MG63 (cell line): ENCODE results near the gene MT1G. TPM values are rescaled to one million over a fixed set of nuclear protein-coding genes. Genes with fewer than 3 reads are reported as not detected.
"Not testable (repeated sequence)": the region's sequence is repeated elsewhere in the genome, so short reads cannot be mapped to it uniquely, and the experiment has no call there.

Source experiments
- DNase-seq: peaks from one replicate; pipeline ENCODE4 v3.0.0-alpha.2; 2020
- H3K27me3 ChIP-seq: fragments of 250-450 bp; sonication (Bioruptor Pico); 2 replicates; pipeline ENCODE4 v1.5.1; 2020; ENCODE audit warnings: mild to moderate bottlenecking, moderate library complexity
- H3K36me3 ChIP-seq: fragments of 250-450 bp; sonication (Bioruptor Pico); 2 replicates; pipeline ENCODE4 v1.5.1; 2020; ENCODE audit warnings: mild to moderate bottlenecking, moderate library complexity
- H3K4me3 ChIP-seq: fragments of 250-450 bp; sonication (Bioruptor Pico); 2 replicates; pipeline ENCODE4 v1.5.1; 2020; ENCODE audit warnings: mild to moderate bottlenecking, moderate library complexity
- H3K9me3 ChIP-seq: fragments of 250-450 bp; sonication (Bioruptor Pico); 2 replicates; pipeline ENCODE4 v1.5.1; 2020; ENCODE audit warnings: mild to moderate bottlenecking, moderate library complexity
- total RNA-seq: library from RNA; depleted of rRNA; stranded (reverse); fragments of >200 nt; shearing (Covaris generic); gene quantifications from 2 replicates; pipeline ENCODE4 v1.2.3, GENCODE V29; 2014; ENCODE audit warnings: low replicate concordance; rRNA removed

MT1G gene
- not detected in 2 replicates for total RNA-seq

- Histone ChIP-seq H3K36me3 (no peaks in the 10 kb centered on the region), H3K27me3 (no peaks in the 10 kb centered on the region; the same call in 1 of the 2 replicates), H3K4me3 (no peak within 1 kb of the TSS), H3K9me3 (no peaks in the 10 kb centered on the region)
- DNase-seq, result no peak
These were observed at the start of gene MT1G for GRCh38 chr16:56667581-56668571. Gene MT1G (minus strand): TSS chr16:56668065. CDS start chr16:56667993, 72 bp downstream.

- DNase-seq, H3K9me3 ChIP-seq, H3K4me3 ChIP-seq, H3K27me3 ChIP-seq, H3K36me3 ChIP-seq: not testable (repeated sequence)
These were observed 49.7 kb upstream of the MT1G start for GRCh38 chr16:56717532-56717931.

- Histone ChIP-seq H3K27me3 (peaks cover 8% of the 10 kb centered on the region; the same call in 1 of the 2 replicates), H3K36me3 (no peaks in the 10 kb centered on the region), H3K4me3 (no peak overlapping the region), H3K9me3 (no peaks in the 10 kb centered on the region)
- no peak for DNase-seq
These were observed 48.9 kb upstream of the MT1G start for GRCh38 chr16:56716761-56717160.

- DNase-seq, result no peak
- no peaks in the 10 kb centered on the region; the same call in 1 of the 2 replicates for H3K27me3 ChIP-seq
- no peak overlapping the region for H3K4me3 ChIP-seq
- H3K9me3 ChIP-seq, result no peaks in the 10 kb centered on the region
- no peaks in the 10 kb centered on the region for H3K36me3 ChIP-seq
These were observed 47.3 kb upstream of the MT1G start for GRCh38 chr16:56715126-56715525.

GRCh38 chr16:56713794-56714193, 45.9 kb upstream of the MT1G start:
- no peak overlapping the region for H3K4me3 ChIP-seq
- H3K27me3 ChIP-seq, result no peaks in the 10 kb centered on the region
- no peak for DNase-seq
- H3K36me3 ChIP-seq, result no peaks in the 10 kb centered on the region
- H3K9me3 ChIP-seq, result no peaks in the 10 kb centered on the region

- DNase-seq, result no peak
- Histone ChIP-seq H3K36me3 (no peaks in the 10 kb centered on the region), H3K4me3 (no peak overlapping the region), H3K9me3 (no peaks in the 10 kb centered on the region), H3K27me3 (no peaks in the 10 kb centered on the region)
These were observed 44.0 kb upstream of the MT1G start for GRCh38 chr16:56711862-56712261.

GRCh38 chr16:56710181-56710737, 42.4 kb upstream of the MT1G start:
- no peak for DNase-seq
- H3K9me3 ChIP-seq, result no peaks in the 10 kb centered on the region
- no peaks in the 10 kb centered on the region for H3K27me3 ChIP-seq
- no peaks in the 10 kb centered on the region for H3K36me3 ChIP-seq
- H3K4me3 ChIP-seq, result no peak overlapping the region

GRCh38 chr16:56709443-56710040, 41.7 kb upstream of the MT1G start:
- Histone ChIP-seq H3K27me3 (no peaks in the 10 kb centered on the region), H3K36me3 (no peaks in the 10 kb centered on the region), H3K9me3 (no peaks in the 10 kb centered on the region), H3K4me3 (no peak overlapping the region)
- no peak for DNase-seq

- H3K27me3 ChIP-seq, result no peaks in the 10 kb centered on the region
- no peaks in the 10 kb centered on the region for H3K9me3 ChIP-seq
- H3K4me3 ChIP-seq, result no peak overlapping the region
- no peaks in the 10 kb centered on the region for H3K36me3 ChIP-seq
- no peak for DNase-seq
These were observed 40.9 kb upstream of the MT1G start for GRCh38 chr16:56708525-56709442.

- Histone ChIP-seq H3K4me3 (no peak overlapping the region), H3K36me3 (no peaks in the 10 kb centered on the region), H3K27me3 (no peaks in the 10 kb centered on the region), H3K9me3 (no peaks in the 10 kb centered on the region; the same call in 1 of the 2 replicates)
- no peak for DNase-seq
These were observed 35.0 kb upstream of the MT1G start for GRCh38 chr16:56702836-56703235.

GRCh38 chr16:56701534-56701933, 33.7 kb upstream of the MT1G start:
- peaks cover 7% of the 10 kb centered on the region for H3K9me3 ChIP-seq
- no peaks in the 10 kb centered on the region for H3K27me3 ChIP-seq
- no peak for DNase-seq
- no peak overlapping the region for H3K4me3 ChIP-seq
- no peaks in the 10 kb centered on the region for H3K36me3 ChIP-seq

- no peak for DNase-seq
- H3K4me3 ChIP-seq, result no peak overlapping the region
- H3K27me3 ChIP-seq, result no peaks in the 10 kb centered on the region
- H3K9me3 ChIP-seq, result peaks cover 10% of the 10 kb centered on the region
- no peaks in the 10 kb centered on the region for H3K36me3 ChIP-seq
These were observed 32.8 kb upstream of the MT1G start for GRCh38 chr16:56700631-56701030.

- H3K4me3 ChIP-seq, result no peak overlapping the region
- peaks cover 11% of the 10 kb centered on the region for H3K9me3 ChIP-seq
- no peaks in the 10 kb centered on the region for H3K27me3 ChIP-seq
- H3K36me3 ChIP-seq, result no peaks in the 10 kb centered on the region
- no peak for DNase-seq
These were observed 32.3 kb upstream of the MT1G start for GRCh38 chr16:56700195-56700594.

GRCh38 chr16:56697456-56698155, 29.7 kb upstream of the MT1G start:
- no peaks in the 10 kb centered on the region for H3K36me3 ChIP-seq
- DNase-seq, result no peak
- no peaks in the 10 kb centered on the region for H3K27me3 ChIP-seq
- no peak overlapping the region for H3K4me3 ChIP-seq
- H3K9me3 ChIP-seq, result peaks cover 11% of the 10 kb centered on the region

- no peak for DNase-seq
- Histone ChIP-seq H3K9me3 (peaks cover 11% of the 10 kb centered on the region), H3K36me3 (no peaks in the 10 kb centered on the region), H3K27me3 (no peaks in the 10 kb centered on the region), H3K4me3 (no peak overlapping the region)
These were observed 27.4 kb upstream of the MT1G start for GRCh38 chr16:56695246-56695645.

- no peak overlapping the region for H3K4me3 ChIP-seq
- no peaks in the 10 kb centered on the region for H3K36me3 ChIP-seq
- no peaks in the 10 kb centered on the region for H3K27me3 ChIP-seq
- H3K9me3 ChIP-seq, result peaks cover 6% of the 10 kb centered on the region
- DNase-seq, result peak; percentile 75
These were observed 24.0 kb upstream of the MT1G start for GRCh38 chr16:56691885-56692284.
